Omental fat pad (tissue), 4 donors: ENCODE measurements around the gene EPO. TPM values are rescaled to one million over a fixed set of nuclear protein-coding genes. Genes with fewer than 3 reads are reported as not detected.
"Not testable (repeated sequence)": the region's sequence is repeated elsewhere in the genome, so short reads cannot be mapped to it uniquely, and the experiment has no call there.

Experiments used
- ATAC-seq: fragments of 150-250 bp; one replicate; pipeline ENCODE4 v1.9.1; 2016; ENCODE audit warnings: mild to moderate bottlenecking, moderate library complexity; ENCODE audit not compliant: low FRiP score
- DNase-seq: peaks from one replicate; pipeline ENCODE4 v3.0.0-alpha.2; 2019; ENCODE audit warnings: low spot score
- CTCF ChIP-seq, 3 donors: fragments of 450-650 bp; IDR thresholded peaks; one replicate each; pipeline ENCODE4 v1.5.1; 2016 to 2017; ENCODE audit warnings: antibody characterized with exemption in 3 of 3, mild to moderate bottlenecking in 3 of 3, moderate library complexity in 2 of 3
- total RNA-seq, 4 donors: library from RNA; depleted of rRNA; stranded (reverse); fragments of >200 nt; gene quantifications; one replicate each; pipeline ENCODE4 v1.1.0, GENCODE V29; 2016

EPO gene
- total RNA-seq, 4 donors from 2014 or later, result not detected

GRCh38 chr7:100752994-100753393 is 32.7 kb downstream of the EPO start:
- DNase-seq (no peak), ATAC-seq (no peak)
- no peak for TF ChIP-seq CTCF (IDR thresholded peaks at IDR 0.05)

GRCh38 chr7:100753750-100754149 is 33.5 kb downstream of the EPO start:
- DNase-seq (no peak), ATAC-seq (no peak)
- TF ChIP-seq CTCF (IDR thresholded peaks at IDR 0.05), result no peak

DNA sequence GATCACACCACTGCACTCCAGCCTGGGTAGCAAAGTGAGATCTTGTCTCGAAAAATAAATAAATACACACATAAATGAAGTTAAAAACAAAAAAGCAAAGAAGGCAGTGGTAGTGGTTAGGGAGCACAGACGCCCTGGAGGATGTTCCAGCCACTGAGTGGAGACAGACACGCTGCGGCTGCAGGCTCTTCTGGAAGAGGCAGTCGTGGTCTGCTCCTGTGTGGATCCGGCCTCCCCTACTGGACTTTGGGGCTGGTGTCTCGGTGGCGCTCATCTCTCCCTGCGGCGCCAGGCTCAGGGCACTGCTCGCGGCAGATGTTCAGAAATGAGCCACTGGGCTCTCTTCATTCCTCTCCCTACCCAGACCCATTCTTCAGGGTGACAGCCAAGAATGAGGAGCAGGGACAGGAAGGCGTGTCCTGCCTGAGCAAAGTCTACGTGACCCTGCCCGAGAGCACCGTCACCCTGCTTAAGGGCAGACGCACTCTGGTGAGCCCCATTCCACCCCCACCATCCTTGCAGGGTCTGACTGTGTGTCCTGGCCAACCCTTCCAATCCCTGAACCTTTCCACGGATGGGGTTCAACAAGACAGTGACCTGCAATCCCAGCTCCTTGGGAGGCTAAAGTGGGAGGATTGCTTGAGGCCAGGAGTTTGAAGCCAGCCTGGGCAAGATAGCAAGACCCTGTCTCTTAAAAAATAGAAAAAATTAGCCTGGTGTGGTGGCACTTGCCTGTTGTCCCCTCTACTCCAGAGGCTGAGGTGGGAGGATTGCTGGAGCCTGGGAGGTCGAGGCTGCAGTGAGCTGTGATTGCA is 39.3 kb downstream of the EPO start:
- DNase-seq (no peak), ATAC-seq (no peak)
- no peak for TF ChIP-seq CTCF (IDR thresholded peaks at IDR 0.05)

GRCh38 chr7:100762841-100763240 is 42.6 kb downstream of the EPO start:
- ATAC-seq, DNase-seq: not testable (repeated sequence)

DNA sequence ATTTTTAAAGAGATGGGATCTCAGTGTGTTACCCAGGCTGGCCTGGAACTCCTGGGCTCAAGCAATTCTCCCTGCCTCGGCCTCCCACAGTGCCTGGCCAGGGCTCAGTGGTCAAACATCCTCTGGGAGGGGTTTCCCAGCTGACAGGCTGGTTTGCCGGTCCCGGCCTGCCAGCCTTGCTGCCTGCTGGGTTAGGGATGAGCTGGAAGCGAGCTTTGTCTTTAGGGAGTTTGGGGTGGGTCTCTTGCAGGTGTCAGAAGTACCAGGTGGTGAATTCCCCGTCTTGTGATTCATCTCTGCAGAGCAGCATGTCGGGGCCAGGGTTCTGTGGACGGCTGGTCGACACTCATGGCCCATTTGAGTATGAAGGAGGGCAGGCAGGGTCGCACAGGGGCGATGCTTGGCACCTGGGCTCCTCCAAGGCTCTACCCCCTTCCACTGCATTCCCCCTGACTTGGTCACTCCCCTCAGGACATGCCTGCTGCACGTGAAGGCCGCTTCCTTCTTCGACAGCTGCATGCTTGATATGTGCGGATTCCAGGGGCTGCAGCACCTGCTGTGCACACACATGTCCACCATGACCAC is 43.4 kb downstream of the EPO start:
- DNase-seq (no peak), ATAC-seq (no peak)
- TF ChIP-seq CTCF (IDR thresholded peaks at IDR 0.05), result no peak

DNA sequence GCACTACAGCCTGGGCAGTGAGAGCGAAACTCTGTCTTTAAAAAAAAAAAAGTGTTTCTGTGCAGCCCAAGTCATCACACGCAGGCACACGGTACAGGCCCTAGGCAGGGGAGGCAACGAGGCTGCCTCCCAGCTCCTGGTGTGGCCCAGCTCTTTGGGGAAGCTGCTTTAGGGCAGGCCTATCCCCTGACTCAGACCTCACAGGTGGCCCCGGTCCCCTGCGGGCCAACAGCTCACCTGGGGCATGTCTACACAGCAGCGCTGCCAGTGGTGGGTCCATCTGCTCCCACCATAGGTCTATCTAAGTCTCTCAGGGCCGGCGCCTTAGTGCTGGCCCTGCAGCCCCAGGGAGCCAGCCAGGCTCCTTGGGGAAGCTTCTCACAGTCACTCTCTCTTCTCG is 44.6 kb downstream of the EPO start:
- ATAC-seq (no peak), DNase-seq (no peak)
- no peak for TF ChIP-seq CTCF (IDR thresholded peaks at IDR 0.05)

- ATAC-seq (no peak), DNase-seq (no peak)
- TF ChIP-seq CTCF (IDR thresholded peaks at IDR 0.05), result no peak
Measured at GRCh38 chr7:100765250-100765649, 45.0 kb downstream of the EPO start.
